Measurements from ENCODE around the gene TMEM92.

- TF ChIP-seq POU6F1 (CRISPR knock-in tag; IDR thresholded peaks at IDR 0.05; ENCODE audit: borderline replicate concordance, low read depth) (no peak), ZNF565 (CRISPR knock-in tag; conservative IDR thresholded peaks at IDR 0.05; ENCODE audit: low read depth) (no peak), ZC3H10 (CRISPR knock-in tag; IDR thresholded peaks at IDR 0.05) (no peak), TOX (CRISPR knock-in tag; IDR thresholded peaks at IDR 0.05; ENCODE audit: borderline replicate concordance) (no peak), CSDC2 (CRISPR knock-in tag; IDR thresholded peaks at IDR 0.05) (no peak), PATZ1 (CRISPR knock-in tag; IDR thresholded peaks at IDR 0.05; ENCODE audit: borderline replicate concordance) (no peak)
Observed at GRCh38 chr17:50316016-50316587, 41.8 kb downstream of the TMEM92 start.

Data from SK-N-SH treated with all-trans-retinoic acid at 6 μM for 48 hours (cell line).